Omental fat pad (tissue), 4 donors: Measurements from ENCODE around the gene ITPR1. TPM values are rescaled to one million over a fixed set of nuclear protein-coding genes. Genes with fewer than 3 reads are reported as not detected.
"Not testable (repeated sequence)": the region's sequence is repeated elsewhere in the genome, so short reads cannot be mapped to it uniquely, and the experiment has no call there.

Experiments used
- ATAC-seq: fragments of 150-250 bp; one replicate; pipeline ENCODE4 v1.9.1; 2016; ENCODE audit warnings: mild to moderate bottlenecking, moderate library complexity; ENCODE audit not compliant: low FRiP score
- DNase-seq: peaks from one replicate; pipeline ENCODE4 v3.0.0-alpha.2; 2019; ENCODE audit warnings: low spot score
- CTCF ChIP-seq, 3 donors: fragments of 450-650 bp; IDR thresholded peaks; one replicate each; pipeline ENCODE4 v1.5.1; 2016 to 2017; ENCODE audit warnings: antibody characterized with exemption in 3 of 3, mild to moderate bottlenecking in 3 of 3, moderate library complexity in 2 of 3
- total RNA-seq, 4 donors: library from RNA; depleted of rRNA; stranded (reverse); fragments of >200 nt; gene quantifications; one replicate each; pipeline ENCODE4 v1.1.0, GENCODE V29; 2016

The ITPR1 gene
- total RNA-seq, 4 donors from 2014 or later = 38.3 to 58.5 (median 41.3) TPM

GRCh38 chr3:4597208-4597985 is 104.2 kb downstream of the ITPR1 start:
- TF ChIP-seq CTCF (IDR thresholded peaks at IDR 0.05) = no peak
- DNase-seq (no peak), ATAC-seq (no peak)

GRCh38 chr3:4598232-4598631 is 105.1 kb downstream of the ITPR1 start:
- not testable (repeated sequence) for ATAC-seq, DNase-seq

- TF ChIP-seq CTCF (IDR thresholded peaks at IDR 0.05) = no peak
- no peak for DNase-seq
- no peak for ATAC-seq
Measured at GRCh38 chr3:4599612-4600011, 106.5 kb downstream of the ITPR1 start.

- ATAC-seq (no peak), DNase-seq (no peak)
- no peak for TF ChIP-seq CTCF (IDR thresholded peaks at IDR 0.05)
Measured at GRCh38 chr3:4600493-4600892, 107.3 kb downstream of the ITPR1 start.

- ATAC-seq (no peak), DNase-seq (no peak)
- TF ChIP-seq CTCF (IDR thresholded peaks at IDR 0.05) = no peak
Measured at GRCh38 chr3:4601892-4602291, 108.7 kb downstream of the ITPR1 start.

- ATAC-seq (no peak), DNase-seq (no peak)
- no peak for TF ChIP-seq CTCF (IDR thresholded peaks at IDR 0.05)
Measured at GRCh38 chr3:4604693-4605092, 111.5 kb downstream of the ITPR1 start.

GRCh38 chr3:4606911-4607310 is 113.8 kb downstream of the ITPR1 start:
- no peak for TF ChIP-seq CTCF (IDR thresholded peaks at IDR 0.05)
- ATAC-seq = no peak
- DNase-seq = no peak
